ENCODE measurements around the gene FYTTD1.

- TF ChIP-seq POLR2A (IDR thresholded peaks at IDR 0.05): no peak
- TF ChIP-seq CTCF (IDR thresholded peaks at IDR 0.05): no peak
- TF ChIP-seq EP300 (IDR thresholded peaks at IDR 0.05): no peak
- TF ChIP-seq POLR2AphosphoS5 (IDR thresholded peaks at IDR 0.05): no peak
Measured at GRCh38 chr3:197761784-197762183, 12.1 kb downstream of the FYTTD1 start.

Measured in upper lobe of left lung (tissue), 4 donors.